ENCODE data around the gene SHROOM4.

SHROOM4 gene

DNA sequence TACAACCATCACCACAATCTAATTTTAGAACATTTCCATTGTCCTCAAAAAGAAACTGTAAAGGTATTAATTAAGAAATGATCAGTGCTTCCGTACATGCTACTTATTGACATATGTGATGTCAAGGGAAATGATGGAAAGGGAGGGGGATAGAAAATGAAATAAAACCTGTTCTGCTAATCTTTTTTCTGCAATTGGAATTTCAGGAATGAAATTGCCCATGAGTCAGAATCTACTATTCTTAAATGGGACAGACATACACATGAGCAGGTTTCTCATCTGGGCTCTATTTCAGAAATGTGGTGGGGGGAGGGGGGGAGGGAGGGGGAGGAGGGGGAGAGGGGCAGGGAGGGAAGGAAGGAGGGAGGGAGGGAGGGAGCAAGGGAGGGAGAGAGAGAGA, 91.0 kb downstream of the SHROOM4 start:
- TF ChIP-seq, protein P1, sequence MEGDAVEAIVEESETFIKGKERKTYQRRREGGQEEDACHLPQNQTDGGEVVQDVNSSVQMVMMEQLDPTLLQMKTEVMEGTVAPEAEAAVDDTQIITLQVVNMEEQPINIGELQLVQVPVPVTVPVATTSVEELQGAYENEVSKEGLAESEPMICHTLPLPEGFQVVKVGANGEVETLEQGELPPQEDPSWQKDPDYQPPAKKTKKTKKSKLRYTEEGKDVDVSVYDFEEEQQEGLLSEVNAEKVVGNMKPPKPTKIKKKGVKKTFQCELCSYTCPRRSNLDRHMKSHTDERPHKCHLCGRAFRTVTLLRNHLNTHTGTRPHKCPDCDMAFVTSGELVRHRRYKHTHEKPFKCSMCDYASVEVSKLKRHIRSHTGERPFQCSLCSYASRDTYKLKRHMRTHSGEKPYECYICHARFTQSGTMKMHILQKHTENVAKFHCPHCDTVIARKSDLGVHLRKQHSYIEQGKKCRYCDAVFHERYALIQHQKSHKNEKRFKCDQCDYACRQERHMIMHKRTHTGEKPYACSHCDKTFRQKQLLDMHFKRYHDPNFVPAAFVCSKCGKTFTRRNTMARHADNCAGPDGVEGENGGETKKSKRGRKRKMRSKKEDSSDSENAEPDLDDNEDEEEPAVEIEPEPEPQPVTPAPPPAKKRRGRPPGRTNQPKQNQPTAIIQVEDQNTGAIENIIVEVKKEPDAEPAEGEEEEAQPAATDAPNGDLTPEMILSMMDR (conservative IDR thresholded peaks at IDR 0.05): no peak
- TF ChIP-seq ZFX (IDR thresholded peaks at IDR 0.05): no peak
- no peak overlapping the region for H3K27ac ChIP-seq

DNA sequence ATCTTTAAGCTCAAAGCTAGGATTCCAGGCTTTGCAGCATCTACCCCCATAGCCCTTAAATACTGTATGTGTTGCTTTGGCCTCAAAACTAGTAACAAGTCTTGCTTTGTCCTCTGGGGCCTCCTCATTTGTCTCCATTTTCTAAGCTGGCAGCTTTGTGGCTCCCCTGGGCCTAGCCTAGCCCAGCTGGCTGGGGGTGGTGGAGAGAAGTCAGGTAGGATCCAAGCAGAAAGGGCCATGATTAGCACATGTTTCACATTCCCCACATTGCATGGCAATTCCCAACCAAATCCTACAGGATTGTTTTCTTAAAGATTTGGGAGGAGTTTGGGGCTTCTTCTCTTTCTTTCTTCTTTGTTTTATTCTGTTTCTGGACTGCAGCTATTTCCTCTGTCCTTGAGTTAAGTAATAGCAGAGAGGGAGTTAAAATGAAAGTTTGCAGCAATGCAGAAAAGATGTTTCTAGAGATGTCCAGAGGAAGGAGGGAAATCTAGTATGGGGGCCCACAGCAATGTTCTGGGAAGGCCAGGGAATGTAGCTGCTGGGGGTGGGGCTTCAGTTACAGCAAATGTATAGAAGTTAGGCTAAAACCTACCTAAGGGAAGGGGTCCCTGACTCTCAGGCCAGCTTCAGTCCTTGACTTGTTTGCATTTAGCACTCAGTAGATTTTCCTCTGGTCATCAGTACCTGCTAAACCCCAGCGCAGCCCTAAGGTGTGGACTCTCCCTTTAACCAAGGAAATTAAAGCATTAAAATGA, 92.1 kb downstream of the SHROOM4 start:
- no peak overlapping the region for H3K27ac ChIP-seq
- TF ChIP-seq, protein P1 (conservative IDR thresholded peaks at IDR 0.05): no peak
- TF ChIP-seq ZFX (IDR thresholded peaks at IDR 0.05): no peak

DNA sequence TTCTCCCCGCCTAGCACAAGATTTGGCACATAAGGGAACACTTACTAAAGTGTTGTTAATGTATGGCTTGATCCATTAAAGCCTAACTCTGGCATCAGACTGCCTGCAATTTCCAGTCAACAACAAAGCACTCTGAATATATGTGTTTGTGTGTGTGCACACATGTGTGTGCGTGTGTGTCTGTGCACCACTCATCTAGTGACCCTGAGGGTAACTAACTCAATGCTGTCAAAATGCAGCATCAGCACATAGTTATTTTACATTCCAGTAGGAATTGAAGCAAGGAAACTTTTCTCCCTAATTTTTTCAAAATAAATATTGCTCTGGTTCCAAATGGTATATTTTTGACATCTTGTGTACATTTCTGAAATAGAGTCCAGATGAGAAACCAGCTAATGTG, 94.4 kb downstream of the SHROOM4 start:
- no peak overlapping the region for H3K27ac ChIP-seq
- TF ChIP-seq, protein P1 (conservative IDR thresholded peaks at IDR 0.05): no peak
- no peak for TF ChIP-seq ZFX (IDR thresholded peaks at IDR 0.05)

GRCh38 chrX:50718776-50719175, 95.2 kb downstream of the SHROOM4 start:
- H3K27ac ChIP-seq: no peak overlapping the region
- TF ChIP-seq, protein P1 (conservative IDR thresholded peaks at IDR 0.05): no peak
- TF ChIP-seq ZFX (IDR thresholded peaks at IDR 0.05): no peak

GRCh38 chrX:50716706-50717105, 97.3 kb downstream of the SHROOM4 start:
- TF ChIP-seq, protein P1 (conservative IDR thresholded peaks at IDR 0.05): no peak
- TF ChIP-seq ZFX (IDR thresholded peaks at IDR 0.05): no peak
- H3K27ac ChIP-seq: no peak overlapping the region

DNA sequence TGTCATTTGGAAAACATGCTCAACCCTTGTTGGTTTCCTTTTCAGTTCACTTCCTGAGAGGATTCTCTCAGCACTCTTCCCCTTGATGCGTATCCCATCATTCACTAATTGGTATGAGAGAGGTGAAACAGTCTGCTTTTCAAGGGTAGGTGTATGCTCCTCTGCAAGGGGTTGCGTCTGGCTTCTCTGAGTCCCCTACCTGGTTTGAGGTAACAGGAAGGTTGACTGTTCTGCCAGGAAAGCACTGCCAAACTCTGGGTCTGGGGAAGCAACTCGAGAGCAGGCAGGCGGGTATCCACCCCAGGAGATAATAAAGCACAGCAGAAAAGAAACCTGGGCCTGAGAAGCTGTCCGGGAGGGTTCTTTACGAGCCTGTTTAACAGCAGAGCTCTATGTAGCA, 101.2 kb downstream of the SHROOM4 start:
- no peak for TF ChIP-seq ZFX (IDR thresholded peaks at IDR 0.05)
- TF ChIP-seq, protein P1 (conservative IDR thresholded peaks at IDR 0.05): no peak
- no peak overlapping the region for H3K27ac ChIP-seq

GRCh38 chrX:50711907-50712306, 102.1 kb downstream of the SHROOM4 start:
- no peak for TF ChIP-seq ZFX (IDR thresholded peaks at IDR 0.05)

More at GRCh38 chrX:50711907-50712306, 102.1 kb downstream of the SHROOM4 start:
- no peak overlapping the region for H3K27ac ChIP-seq
